HCT116 (cell line): ENCODE results near the gene GSK3A. TPM values are rescaled to one million over a fixed set of nuclear protein-coding genes. Genes with fewer than 3 reads are reported as not detected.
A peak's percentile ranks its signal among the peaks of the same experiment; 100 is the strongest.

Experiments used
- ATAC-seq: fragments of 200-7000 bp; cut with Tn5 transposase; 2 replicates; pipeline ENCODE4 v1.9.1; 2020; ENCODE audit warnings: mild to moderate bottlenecking, moderate library complexity
- BruUV-seq: library from RNA; stranded (reverse); fragments of 400-500 nt; replicated peaks from 2 replicates; lab custom pipeline; 2021; lab: Mats Ljungman, UMichigan
- CTCF ChIA-PET: fragments of 300-600 bp; sonication (Branson Sonifier 250); formaldehyde crosslinking; loops from one replicate; lab custom pipeline; 2021; ENCODE audit warnings: antibody characterized with exemption; lab: Charles Lee
- POLR2A ChIA-PET: fragments of 300-600, 350-600 bp; sonication (Branson Sonifier 250); formaldehyde crosslinking; loops from one replicate; lab custom pipeline; 2021; ENCODE audit warnings: antibody characterized with exemption; lab: Charles Lee
- RAD21 ChIA-PET, 2 experiments: fragments of 300-600 bp; sonication (Branson Sonifier 250); formaldehyde crosslinking; loops; one replicate each; lab custom pipeline; 2023; ENCODE audit warnings: low total read pairs in 2 of 2; ENCODE audit not compliant: uncharacterized antibody in 2 of 2, unreplicated experiment in 2 of 2, low non-redundant PET in 1 of 2; lab: Charles Lee
- DNase-seq: peaks from one replicate; pipeline ENCODE4 v3.0.0-alpha.2; 2010; ENCODE audit warnings: low read depth, low spot score
- H2AFZ ChIP-seq: fragments of 200-600 bp; shearing (Covaris generic), sonication (generic); 2 replicates; pipeline ENCODE4 v1.6.1; 2017; ENCODE audit warnings: low read depth, mixed run types, mixed read lengths, antibody characterized with exemption, low read length; ENCODE audit not compliant: poor library complexity, severe bottlenecking
- H3K27ac ChIP-seq: 2 replicates; pipeline ENCODE4 v1.5.1; 2012; ENCODE audit warnings: low read depth, low read length
- H3K27me3 ChIP-seq: fragments of 200-600 bp; sonication (generic); 2 replicates; pipeline ENCODE4 v1.6.1; 2016; ENCODE audit warnings: mixed run types, low read length, mixed read lengths; ENCODE audit not compliant: insufficient read depth
- H3K36me3 ChIP-seq, 2 experiments: fragments of 200-500 bp in 1 of 2; fragments of 200-600 bp in 1 of 2; sonication (Bioruptor generic) in 1 of 2; sonication (generic) in 1 of 2; 2 replicates each; pipeline versions ENCODE4 v1.5.1 to v1.6.1; 2014 to 2016; ENCODE audit warnings: low read length in 2 of 2, inconsistent platforms in 1 of 2, mixed read lengths in 1 of 2, mixed run types in 1 of 2; ENCODE audit not compliant: insufficient read depth in 2 of 2, control insufficient read depth in 1 of 2
- H3K4me1 ChIP-seq, 2 experiments: fragments of 200-600 bp in 1 of 2; sonication (generic) in 1 of 2; 2 replicates each; pipeline versions ENCODE4 v1.5.1 to v1.6.1; 2012 to 2017; ENCODE audit warnings: low read length in 2 of 2, inconsistent platforms in 1 of 2, mild to moderate bottlenecking in 1 of 2, mixed read lengths in 1 of 2, mixed run types in 1 of 2, moderate library complexity in 1 of 2; ENCODE audit not compliant: insufficient read depth in 2 of 2, control insufficient read depth in 1 of 2
- H3K4me2 ChIP-seq: fragments of 200-600 bp; sonication (generic); 2 replicates; pipeline ENCODE4 v1.6.1; 2017; ENCODE audit warnings: mixed run types, low read length, mixed read lengths
- H3K4me3 ChIP-seq, 2 experiments: fragments of 200-600 bp in 1 of 2; sonication (generic) in 1 of 2; replicated peaks in 1 of 2; 2 replicates each; pipeline ENCODE4 v1.5.1; 2011 to 2016; ENCODE audit warnings: low read length in 2 of 2, control low read depth in 1 of 2, low read depth in 1 of 2, mild to moderate bottlenecking in 1 of 2, mixed read lengths in 1 of 2, mixed run types in 1 of 2
- H3K79me2 ChIP-seq: fragments of 200-600 bp; sonication (generic); 2 replicates; pipeline ENCODE4 v1.6.1; 2017; ENCODE audit warnings: mild to moderate bottlenecking, mixed run types, low read length, moderate library complexity, mixed read lengths; ENCODE audit not compliant: insufficient read depth
- H3K9ac ChIP-seq: fragments of 200-600 bp; sonication (generic); 2 replicates; pipeline ENCODE4 v1.6.1; 2016; ENCODE audit warnings: low read length, mixed read lengths
- H3K9me2 ChIP-seq: fragments of 200-600 bp; sonication (generic), shearing (Covaris generic); 2 replicates; pipeline ENCODE4 v1.6.1; 2017; ENCODE audit warnings: mixed run types, mild to moderate bottlenecking, moderate library complexity; ENCODE audit not compliant: insufficient read depth
- H3K9me3 ChIP-seq, 2 experiments: fragments of 200-500 bp in 1 of 2; fragments of 200-600 bp in 1 of 2; sonication (Bioruptor generic) in 1 of 2; sonication (generic) in 1 of 2; 2 replicates each; pipeline ENCODE4 v1.6.1; 2014 to 2017; ENCODE audit warnings: low read length in 2 of 2, mixed read lengths in 2 of 2, inconsistent platforms in 1 of 2, low read depth in 1 of 2, mild to moderate bottlenecking in 1 of 2, mixed run types in 1 of 2, moderate library complexity in 1 of 2; ENCODE audit not compliant: control insufficient read depth in 1 of 2, insufficient read depth in 1 of 2
- H4K20me1 ChIP-seq: fragments of 200-600 bp; sonication (generic), shearing (Covaris generic); 2 replicates; pipeline ENCODE4 v1.6.1; 2017; ENCODE audit warnings: mixed run types, mild to moderate bottlenecking, moderate library complexity; ENCODE audit not compliant: insufficient read depth
- ATF3 ChIP-seq: IDR thresholded peaks from 2 replicates; pipeline ENCODE4 v1.6.1; 2012
- CEBPB ChIP-seq: IDR thresholded peaks from 2 replicates; pipeline ENCODE4 v1.6.1; 2012; ENCODE audit warnings: low read depth
- CTCF ChIP-seq, 3 experiments: fragments of 200-600 bp in 1 of 3; sonication (generic) in 1 of 3; IDR thresholded peaks in 2 of 3; conservative IDR thresholded peaks in 1 of 3; 2 replicates each; pipeline ENCODE4 v1.5.1; 2012 to 2017; ENCODE audit warnings: low read depth in 2 of 3, low read length in 2 of 3, antibody characterized with exemption in 1 of 3, borderline replicate concordance in 1 of 3, control low read depth in 1 of 3, mild to moderate bottlenecking in 1 of 3, mixed read lengths in 1 of 3, mixed run types in 1 of 3, moderate library complexity in 1 of 3; ENCODE audit not compliant: insufficient read depth in 1 of 3
- EGR1 ChIP-seq: IDR thresholded peaks from 2 replicates; pipeline ENCODE4 v1.6.1; 2012; ENCODE audit warnings: low read depth
- ELF1 ChIP-seq: IDR thresholded peaks from 2 replicates; pipeline ENCODE4 v1.6.1; 2012; ENCODE audit warnings: low read depth, borderline replicate concordance
- EZH2phosphoT487 ChIP-seq: fragments of 200-600 bp; IDR thresholded peaks from 2 replicates; pipeline ENCODE4 v1.6.1; 2018; ENCODE audit warnings: antibody characterized with exemption, borderline replicate concordance
- FOSL1 ChIP-seq: IDR thresholded peaks from 2 replicates; pipeline ENCODE4 v1.6.1; 2012; ENCODE audit warnings: low read depth
- POLR2AphosphoS5 ChIP-seq: IDR thresholded peaks from 2 replicates; pipeline ENCODE4 v1.6.1; 2011; ENCODE audit warnings: mild to moderate bottlenecking, low read depth, low read length, moderate library complexity
- SIN3A ChIP-seq: IDR thresholded peaks from 2 replicates; pipeline ENCODE4 v1.6.1; 2012; ENCODE audit warnings: low read depth
- SRF ChIP-seq: IDR thresholded peaks from 2 replicates; pipeline ENCODE4 v1.6.1; 2012; ENCODE audit warnings: low read depth
- YY1 ChIP-seq: IDR thresholded peaks from 2 replicates; pipeline ENCODE4 v1.6.1; 2011; ENCODE audit warnings: low read length, low read depth, moderate library complexity, mild to moderate bottlenecking; ENCODE audit not compliant: insufficient replicate concordance; ENCODE audit errors: extremely low read depth
- ZBTB33 ChIP-seq: IDR thresholded peaks from 2 replicates; pipeline ENCODE4 v1.6.1; 2011; ENCODE audit warnings: mild to moderate bottlenecking, low read length, moderate library complexity; ENCODE audit not compliant: insufficient replicate concordance; ENCODE audit errors: extremely low read depth
- ZFX ChIP-seq: fragments of 450-650 bp; IDR thresholded peaks from 2 replicates; pipeline ENCODE4 v1.6.1; 2017
- ZNF274 ChIP-seq: fragments of 200-500 bp; sonication (Bioruptor generic); IDR thresholded peaks from 2 replicates; pipeline ENCODE4 v1.6.1; 2014; ENCODE audit warnings: mild to moderate bottlenecking, low read depth, low read length, inconsistent platforms
- intact Hi-C: fragments of 100-400 bp; cut with micrococcal nuclease; formaldehyde crosslinking; loops from 2 replicates; pipeline ENCODE4 v1.10.0; 2022
- total RNA-seq: library from RNA; stranded (reverse); gene quantifications from one replicate; pipeline ENCODE4 v1.2.1, GENCODE V29; 2021; ENCODE audit not compliant: unreplicated experiment

GSK3A gene
- total RNA-seq, 1 experiment from 2014 or later, result 57.2 TPM

- TF ChIP-seq EGR1 (no peak), CEBPB (no peak), CTCF (IDR thresholded peaks at IDR 0.05 in 2 of 3, conservative IDR thresholded peaks at IDR 0.05 in 1 of 3; ENCODE audit: borderline replicate concordance in 1 of 3, insufficient read depth in 1 of 3, low read depth in 2 of 3, low read length in 2 of 3) (no peak), YY1 (no peak), EZH2phosphoT487 (no peak), ELF1 (no peak), FOSL1 (no peak), ZFX (peak; percentile 60; the same call in 1 of the 2 replicates), ZNF274 (no peak)
These were observed 25.5 kb downstream of the GSK3A start (continued) for GRCh38 chr19:42216653-42217519.

DNA sequence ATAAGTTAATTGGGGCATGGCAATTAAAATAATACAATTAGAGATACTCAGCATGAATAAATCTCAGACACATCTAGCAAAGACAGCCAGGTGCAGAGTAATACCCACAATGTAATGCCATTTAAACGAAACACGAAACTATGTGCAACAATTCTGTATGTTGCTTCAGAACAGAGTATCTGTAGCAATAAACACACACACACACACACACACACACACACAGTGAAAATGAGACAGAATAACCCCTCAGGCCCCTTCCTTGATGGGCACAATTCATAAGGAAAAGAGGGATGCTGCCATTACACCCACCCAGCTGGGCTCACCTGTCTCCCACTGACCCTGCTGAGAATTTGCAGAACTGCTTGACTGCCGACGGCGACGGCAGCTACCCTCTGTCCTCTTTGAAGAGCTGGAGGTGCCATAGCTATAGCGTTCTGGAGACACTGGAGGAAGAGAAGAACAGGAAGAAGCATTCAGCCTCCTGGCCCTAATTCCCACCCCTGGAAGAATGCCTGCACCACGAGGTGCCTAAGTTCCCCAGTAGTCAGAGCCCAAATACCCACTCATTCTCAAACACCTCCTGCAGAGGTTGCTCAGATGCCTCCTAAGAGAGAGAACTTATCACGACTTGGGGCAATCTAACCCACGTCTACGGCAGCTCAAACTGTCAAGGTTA, 27.5 kb downstream of the GSK3A start:
- Histone ChIP-seq H3K4me2 (no peak overlapping the region), H2AFZ (no peak overlapping the region), H3K36me3 (peaks cover 35% of the 10 kb centered on the region in 2 experiments), H4K20me1 (no peaks in the 10 kb centered on the region), H3K4me1 (peaks cover 17 to 33% of the 10 kb centered on the region in 2 experiments), H3K4me3 (no peak overlapping the region), H3K9me2 (no peaks in the 10 kb centered on the region), H3K9ac (0 out of 2 replicates have a peak overlapping the region, but pooled peaks have one; percentile 10), H3K27me3 (no peaks in the 10 kb centered on the region), H3K9me3 (no peaks in the 10 kb centered on the region), H3K79me2 (peaks cover 73% of the 10 kb centered on the region), H3K27ac (no peak overlapping the region)
- ChIA-PET RAD21 (no interaction called here), POLR2A (no interaction called here), CTCF (no interaction called here)
- TF ChIP-seq EGR1, result no peak
- TF ChIP-seq ZBTB33, result no peak
- no peak for TF ChIP-seq SIN3A
- TF ChIP-seq SRF, result no peak
- TF ChIP-seq ATF3, result no peak
- TF ChIP-seq POLR2AphosphoS5, result no peak
- intact Hi-C loops, result no loop called here
- BruUV-seq, result no TSS peak
- DNase-seq (no peak), ATAC-seq (no peak)
